ENCODE results near the gene SIRPB1.
"Not testable (repeated sequence)": the region's sequence is repeated elsewhere in the genome, so short reads cannot be mapped to it uniquely, and the experiment has no call there.

SIRPB1 gene

GRCh38 chr20:1636621-1637020 is 16.8 kb upstream of the SIRPB1 start:
- DNase-seq = no peak

GRCh38 chr20:1635291-1635979 is 15.6 kb upstream of the SIRPB1 start:
- no peak for DNase-seq

- DNase-seq = no peak
Observed at GRCh38 chr20:1633535-1633934, 13.7 kb upstream of the SIRPB1 start.

GRCh38 chr20:1632178-1632577 is 12.4 kb upstream of the SIRPB1 start:
- DNase-seq = no peak

- no peak for DNase-seq
Observed at GRCh38 chr20:1631309-1632151, 11.7 kb upstream of the SIRPB1 start.

- no peak for DNase-seq
Observed at GRCh38 chr20:1630186-1630585, 10.4 kb upstream of the SIRPB1 start.

- DNase-seq = no peak
Observed at GRCh38 chr20:1629321-1629720, 9.5 kb upstream of the SIRPB1 start.

- no peak for DNase-seq
Observed at GRCh38 chr20:1628621-1629020, 8.8 kb upstream of the SIRPB1 start.

GRCh38 chr20:1627200-1627550 is 7.4 kb upstream of the SIRPB1 start:
- DNase-seq = no peak

- no peak for DNase-seq
Observed at GRCh38 chr20:1626528-1627199, 6.9 kb upstream of the SIRPB1 start.

- DNase-seq = no peak
Observed at GRCh38 chr20:1625083-1625690, 5.4 kb upstream of the SIRPB1 start.

- DNase-seq = no peak
Observed at GRCh38 chr20:1623501-1624205, 3.8 kb upstream of the SIRPB1 start.

- no peak for DNase-seq
Observed at GRCh38 chr20:1622450-1622849, 2.6 kb upstream of the SIRPB1 start.

GRCh38 chr20:1621316-1621715 is 1.5 kb upstream of the SIRPB1 start:
- no peak for DNase-seq

GRCh38 chr20:1618954-1619540 is 762 bp downstream of the SIRPB1 start:
- no peak for DNase-seq

- no peak for DNase-seq
Observed at GRCh38 chr20:1618479-1618878, 1.3 kb downstream of the SIRPB1 start.

GRCh38 chr20:1616858-1617434 is 2.9 kb downstream of the SIRPB1 start:
- DNase-seq = no peak

GRCh38 chr20:1610404-1610803 is 9.4 kb downstream of the SIRPB1 start:
- DNase-seq = not testable (repeated sequence)

GRCh38 chr20:1608678-1609347 is 11.0 kb downstream of the SIRPB1 start:
- DNase-seq = not testable (repeated sequence)

- DNase-seq = no peak
Observed at GRCh38 chr20:1600736-1601135, 19.1 kb downstream of the SIRPB1 start.

- no peak for DNase-seq
Observed at GRCh38 chr20:1595333-1595732, 24.5 kb downstream of the SIRPB1 start.

All from NCI-H2081 (cell line).